SK-N-SH (cell line): ENCODE data around the gene SULT1A3. TPM values are rescaled to one million over a fixed set of nuclear protein-coding genes. Genes with fewer than 3 reads are reported as not detected.
"Not testable (repeated sequence)": the region's sequence is repeated elsewhere in the genome, so short reads cannot be mapped to it uniquely, and the experiment has no call there.

ENCODE experiments used
- CTCF ChIA-PET: fragments of 300-600, 350-600 bp; formaldehyde crosslinking; extraction: SDS; loops from one replicate; lab custom pipeline; 2021; lab: Yijun Ruan, JAX
- POLR2A ChIA-PET: fragments of 350-600 bp; sonication (Branson Sonifier 250); formaldehyde crosslinking; extraction: SDS; loops from one replicate; lab custom pipeline; 2020; ENCODE audit warnings: antibody characterized with exemption, inconsistent platforms; lab: Yijun Ruan, JAX
- DNase-seq: peaks from one replicate; pipeline ENCODE4 v3.0.0; 2012
- H2AFZ ChIP-seq: fragments of 200-600 bp; sonication (generic); 2 replicates; pipeline ENCODE4 v1.8.1; 2016; ENCODE audit warnings: antibody characterized with exemption, mild to moderate bottlenecking, low read depth
- H3F3A ChIP-seq: fragments of 200-600 bp; sonication (generic); replicated peaks from 2 replicates; pipeline ENCODE3; 2016; ENCODE audit warnings: antibody characterized with exemption, mild to moderate bottlenecking; ENCODE audit not compliant: insufficient read depth
- H3K27ac ChIP-seq, 2 experiments: fragments of 200-500 bp in 1 of 2; fragments of 200-600 bp in 1 of 2; sonication (Bioruptor generic) in 1 of 2; sonication (generic), shearing (Covaris generic) in 1 of 2; 2 replicates each; pipeline versions ENCODE4 v1.5.1 to v1.6.1; 2014 to 2016; ENCODE audit warnings: low read depth in 2 of 2, inconsistent platforms in 1 of 2, low read length in 1 of 2, mild to moderate bottlenecking in 1 of 2, mixed read lengths in 1 of 2
- H3K27me3 ChIP-seq: fragments of 200-600 bp; sonication (generic), shearing (Covaris generic); 2 replicates; pipeline ENCODE4 v1.6.1; 2016; ENCODE audit warnings: mixed run types; ENCODE audit not compliant: insufficient read depth
- H3K36me3 ChIP-seq, 2 experiments: fragments of 200-500 bp in 1 of 2; fragments of 200-600 bp in 1 of 2; sonication (Bioruptor generic) in 1 of 2; sonication (generic) in 1 of 2; replicated peaks in 1 of 2; 2 replicates each; pipeline versions ENCODE3 to v1.5.1; 2014 to 2016; ENCODE audit warnings: low read length in 1 of 2, mild to moderate bottlenecking in 1 of 2; ENCODE audit not compliant: insufficient read depth in 2 of 2, control insufficient read depth in 1 of 2
- H3K4me1 ChIP-seq, 2 experiments: fragments of 200-500 bp in 1 of 2; fragments of 200-600 bp in 1 of 2; sonication (Bioruptor generic) in 1 of 2; sonication (generic), shearing (Covaris generic) in 1 of 2; 2 replicates each; pipeline versions ENCODE4 v1.5.1 to v1.6.1; 2014 to 2016; ENCODE audit warnings: low read depth in 1 of 2, low read length in 1 of 2, mixed run types in 1 of 2; ENCODE audit not compliant: insufficient read depth in 2 of 2, control insufficient read depth in 1 of 2
- H3K4me2 ChIP-seq: fragments of 200-600 bp; sonication (generic), shearing (Covaris generic); 2 replicates; pipeline ENCODE4 v1.6.1; 2017; ENCODE audit warnings: mixed run types
- H3K4me3 ChIP-seq, 2 experiments: fragments of 200-500 bp in 1 of 2; fragments of 200-600 bp in 1 of 2; sonication (Bioruptor generic) in 1 of 2; sonication (generic), shearing (Covaris generic) in 1 of 2; 2 replicates each; pipeline versions ENCODE4 v1.5.1 to v1.8.1; 2014 to 2016; ENCODE audit warnings: low read depth in 2 of 2, inconsistent platforms in 1 of 2, low read length in 1 of 2, mild to moderate bottlenecking in 1 of 2, mixed read lengths in 1 of 2, moderate library complexity in 1 of 2
- H3K79me2 ChIP-seq: fragments of 200-600 bp; sonication (generic); 2 replicates; pipeline ENCODE4 v1.8.1; 2017; ENCODE audit warnings: mild to moderate bottlenecking; ENCODE audit not compliant: insufficient read depth
- H3K9ac ChIP-seq: fragments of 200-600 bp; sonication (generic); 2 replicates; pipeline ENCODE4 v1.6.1; 2017; ENCODE audit warnings: mixed run types
- H3K9me2 ChIP-seq: fragments of 200-600 bp; sonication (generic); 2 replicates; pipeline ENCODE4 v1.6.1; 2017; ENCODE audit warnings: mixed run types
- H3K9me3 ChIP-seq: fragments of 200-600 bp; sonication (generic); 2 replicates; pipeline ENCODE4 v1.6.1; 2017; ENCODE audit warnings: mixed run types, mild to moderate bottlenecking, moderate library complexity
- H4K20me1 ChIP-seq: fragments of 200-600 bp; sonication (generic); 2 replicates; pipeline ENCODE4 v1.6.1; 2017; ENCODE audit warnings: mild to moderate bottlenecking, mixed run types; ENCODE audit not compliant: insufficient read depth
- WGBS: methylation state at CpG from one replicate; pipeline ENCODE4 v1.1.6; 2017; ENCODE audit warnings: low lambda C conversion rate; 5-methylcytosine and 5-hydroxymethylcytosine counted together
- polyA plus RNA-seq, 3 experiments: library from polyadenylated mRNA; depleted of rRNA; stranded (reverse); fragments of >200 nt; gene quantifications; 2 replicates each; pipeline ENCODE4 v1.2.3, GENCODE V29; 2012

The SULT1A3 gene
- polyA plus RNA-seq, 1 of the 3 experiments (the other 2 are of a cell fraction) = 20.4 TPM

- H3K9me3 ChIP-seq, CTCF ChIA-PET, H3K79me2 ChIP-seq, H3K27me3 ChIP-seq, H2AFZ ChIP-seq, DNase-seq, H3F3A ChIP-seq, H3K9me2 ChIP-seq, H3K4me2 ChIP-seq, H3K36me3 ChIP-seq, H3K4me3 ChIP-seq, H4K20me1 ChIP-seq, H3K9ac ChIP-seq, H3K4me1 ChIP-seq, H3K27ac ChIP-seq: not testable (repeated sequence)
- WGBS = 17% methylated on average over 2 of the region's 9 CpGs
- POLR2A ChIA-PET = interaction anchor here (0.6 kb wide), 1 partner anchor 144 kb away, joined by 3 read pairs; no protein-coding TSS in a partner anchor
Observed at GRCh38 chr16:30207063-30207704, 8.1 kb downstream of the SULT1A3 start.

GRCh38 chr16:30209032-30209431, 10.0 kb downstream of the SULT1A3 start:
- H2AFZ ChIP-seq, DNase-seq, CTCF ChIA-PET, H3K36me3 ChIP-seq, H3K9ac ChIP-seq, H3K4me3 ChIP-seq, H3K9me2 ChIP-seq, H3K79me2 ChIP-seq, H3K27ac ChIP-seq, H3K27me3 ChIP-seq, H3K9me3 ChIP-seq, H3K4me2 ChIP-seq, H3K4me1 ChIP-seq, H4K20me1 ChIP-seq, POLR2A ChIA-PET, H3F3A ChIP-seq: not testable (repeated sequence)
- WGBS = 85% methylated on average over 4 of the region's 6 CpGs

GRCh38 chr16:30211414-30211813, 12.4 kb downstream of the SULT1A3 start:
- CTCF ChIA-PET, H3K4me2 ChIP-seq, H3F3A ChIP-seq, H3K79me2 ChIP-seq, H2AFZ ChIP-seq, H3K9ac ChIP-seq, H3K4me3 ChIP-seq, DNase-seq, H3K9me2 ChIP-seq, H3K9me3 ChIP-seq, H4K20me1 ChIP-seq, H3K4me1 ChIP-seq, POLR2A ChIA-PET, H3K27me3 ChIP-seq, H3K36me3 ChIP-seq, H3K27ac ChIP-seq: not testable (repeated sequence)
- no CpG with 5 or more reads among the region's 4 CpGs for WGBS

- H3K9ac ChIP-seq, DNase-seq, H4K20me1 ChIP-seq, POLR2A ChIA-PET, H3K27me3 ChIP-seq, H3K36me3 ChIP-seq, H3K9me3 ChIP-seq, H3F3A ChIP-seq, H3K4me2 ChIP-seq, H3K79me2 ChIP-seq, CTCF ChIA-PET, H3K4me3 ChIP-seq, H3K9me2 ChIP-seq, H3K27ac ChIP-seq, H3K4me1 ChIP-seq, H2AFZ ChIP-seq: not testable (repeated sequence)
- WGBS = 82% methylated on average over 4 of the region's 5 CpGs
Observed at GRCh38 chr16:30217082-30217481, 18.0 kb downstream of the SULT1A3 start.

- H3K27me3 ChIP-seq, DNase-seq, H2AFZ ChIP-seq, H3K9me2 ChIP-seq, H4K20me1 ChIP-seq, H3K27ac ChIP-seq, H3F3A ChIP-seq, H3K9ac ChIP-seq, CTCF ChIA-PET, H3K36me3 ChIP-seq, H3K4me3 ChIP-seq, H3K79me2 ChIP-seq, H3K4me2 ChIP-seq, H3K4me1 ChIP-seq, H3K9me3 ChIP-seq, POLR2A ChIA-PET: not testable (repeated sequence)
- no CpG with 5 or more reads among the region's 4 CpGs for WGBS
Observed at GRCh38 chr16:30248379-30248778, 49.3 kb downstream of the SULT1A3 start, which contains the start of gene NPIPB13. Gene NPIPB13, minus strand, starts transcription at chr16:30248479. Its CDS starts 2,906 bp downstream, at chr16:30245573.
